H1 (cell line): ENCODE data around the gene RHEB. TPM values are rescaled to one million over a fixed set of nuclear protein-coding genes. Genes with fewer than 3 reads are reported as not detected.

ENCODE experiments used
- CTCF ChIA-PET: fragments of 300-600 bp; sonication (Branson Sonifier 250); formaldehyde crosslinking; loops from one replicate; lab custom pipeline; 2021; ENCODE audit not compliant: partially characterized antibody; lab: Charles Lee
- POLR2A ChIA-PET: fragments of 300-600 bp; sonication (Branson Sonifier 250); formaldehyde crosslinking; loops from one replicate; lab custom pipeline; 2021; ENCODE audit warnings: inconsistent platforms; ENCODE audit not compliant: partially characterized antibody; lab: Charles Lee
- DNase-seq, 2 experiments: peaks; one replicate each; pipeline versions ENCODE4 v3.0.0 to v3.0.0-alpha.2; 2010 to 2022; ENCODE audit warnings: low spot score in 2 of 2, low read depth in 1 of 2, mixed read lengths in 1 of 2
- FAIRE-seq: peaks from 2 replicates; lab custom pipeline; 2011; peaks lifted over from hg19 to GRCh38; lab: Jason Lieb, UNC
- H2AFZ ChIP-seq: 2 replicates; pipeline ENCODE4 v1.8.1; 2012; ENCODE audit warnings: low read length, inconsistent platforms
- H2AK5ac ChIP-seq: 2 replicates; pipeline ENCODE4 v1.6.1; 2013; ENCODE audit warnings: low read depth, low read length
- H2BK120ac ChIP-seq: replicated peaks from 2 replicates; pipeline ENCODE3; 2013; ENCODE audit warnings: low read depth, low read length, inconsistent platforms
- H2BK12ac ChIP-seq: 2 replicates; pipeline ENCODE4 v1.6.1; 2013; ENCODE audit warnings: low read depth, low read length
- H2BK15ac ChIP-seq: 2 replicates; pipeline ENCODE4 v1.6.1; 2013; ENCODE audit warnings: low read length
- H2BK20ac ChIP-seq: 2 replicates; pipeline ENCODE4 v1.6.1; 2013; ENCODE audit warnings: low read length
- H2BK5ac ChIP-seq: 2 replicates; pipeline ENCODE4 v1.6.1; 2013; ENCODE audit warnings: low read depth, low read length
- H3K14ac ChIP-seq: 2 replicates; pipeline ENCODE4 v1.6.1; 2013; ENCODE audit warnings: inconsistent platforms; ENCODE audit not compliant: insufficient read length
- H3K18ac ChIP-seq: 2 replicates; pipeline ENCODE4 v1.6.1; 2013; ENCODE audit warnings: low read length; ENCODE audit errors: extremely low read depth
- H3K23ac ChIP-seq: 2 replicates; pipeline ENCODE4 v1.6.1; 2013; ENCODE audit warnings: inconsistent platforms; ENCODE audit not compliant: insufficient read length
- H3K23me2 ChIP-seq: 2 replicates; pipeline ENCODE4 v1.6.1; 2013; ENCODE audit warnings: low read depth, low read length
- H3K27ac ChIP-seq: 2 replicates; pipeline ENCODE4 v1.6.1; 2011; ENCODE audit warnings: low read depth, low read length, inconsistent platforms
- H3K27me3 ChIP-seq, 4 experiments: replicated peaks in 1 of 4; 1 replicate in 1 of 4; 2 replicates in 3 of 4; pipeline versions ENCODE4 v1.6.1 to v1.8.1; 2011 to 2013; ENCODE audit warnings: low read length in 3 of 4, mild to moderate bottlenecking in 3 of 4, inconsistent platforms in 2 of 4, mixed read lengths in 2 of 4, moderate library complexity in 1 of 4; ENCODE audit not compliant: control insufficient read depth in 3 of 4, insufficient read depth in 3 of 4; ENCODE audit errors: extremely low read depth in 1 of 4
- H3K36me3 ChIP-seq, 4 experiments: 2 replicates each; pipeline versions ENCODE4 v1.6.1 to v1.8.1; 2011 to 2013; ENCODE audit warnings: mild to moderate bottlenecking in 4 of 4, low read length in 3 of 4, moderate library complexity in 2 of 4, control low read depth in 1 of 4, inconsistent platforms in 1 of 4; ENCODE audit not compliant: insufficient read depth in 4 of 4, control insufficient read depth in 2 of 4
- H3K4ac ChIP-seq: replicated peaks from 2 replicates; pipeline ENCODE3; 2013; ENCODE audit warnings: low read length, low read depth, mixed read lengths, inconsistent platforms; ENCODE audit not compliant: insufficient read length
- H3K4me1 ChIP-seq, 4 experiments: replicated peaks in 1 of 4; 1 replicate in 1 of 4; 2 replicates in 3 of 4; pipeline versions ENCODE4 v1.6.1 to v1.8.1; 2011 to 2013; ENCODE audit warnings: low read length in 3 of 4, inconsistent platforms in 2 of 4, mixed read lengths in 1 of 4; ENCODE audit not compliant: insufficient read depth in 4 of 4, control insufficient read depth in 3 of 4
- H3K4me2 ChIP-seq, 2 experiments: 2 replicates each; pipeline versions ENCODE4 v1.6.1 to v1.8.1; 2011 to 2013; ENCODE audit warnings: low read depth in 2 of 2, low read length in 2 of 2, control low read depth in 1 of 2, inconsistent platforms in 1 of 2, mild to moderate bottlenecking in 1 of 2; ENCODE audit not compliant: insufficient read depth in 1 of 2
- H3K4me3 ChIP-seq, 4 experiments: fragments of 200-600, 300-600 bp in 1 of 4; sonication (generic), shearing (Covaris generic), sonication (Bioruptor Twin) in 1 of 4; 2 replicates each; pipeline versions ENCODE4 v1.5.1 to v1.8.1; 2011 to 2016; ENCODE audit warnings: low read length in 4 of 4, low read depth in 3 of 4, control low read depth in 2 of 4, inconsistent platforms in 2 of 4, mild to moderate bottlenecking in 2 of 4, mixed read lengths in 1 of 4, moderate library complexity in 1 of 4; ENCODE audit not compliant: insufficient read depth in 2 of 4; ENCODE audit errors: extremely low read depth in 1 of 4
- H3K56ac ChIP-seq: replicated peaks from 2 replicates; pipeline ENCODE3; 2013; ENCODE audit warnings: low read depth, mild to moderate bottlenecking, mixed read lengths, low read length, inconsistent platforms; ENCODE audit not compliant: insufficient read length
- H3K79me1 ChIP-seq: 2 replicates; pipeline ENCODE4 v1.6.1; 2013; ENCODE audit warnings: low read depth, low read length, control low read depth
- H3K79me2 ChIP-seq, 2 experiments: 2 replicates each; pipeline versions ENCODE4 v1.6.1 to v1.8.1; 2012 to 2013; ENCODE audit warnings: low read length in 2 of 2, mild to moderate bottlenecking in 2 of 2, inconsistent platforms in 1 of 2; ENCODE audit not compliant: insufficient read depth in 2 of 2, control insufficient read depth in 1 of 2
- H3K9ac ChIP-seq, 4 experiments: replicated peaks in 1 of 4; 1 replicate in 1 of 4; 2 replicates in 3 of 4; pipeline versions ENCODE4 v1.6.1 to v1.8.1; 2011 to 2013; ENCODE audit warnings: low read depth in 3 of 4, low read length in 3 of 4, control low read depth in 2 of 4, mild to moderate bottlenecking in 2 of 4, moderate library complexity in 2 of 4, inconsistent platforms in 1 of 4; ENCODE audit errors: extremely low read depth in 1 of 4
- H3K9me3 ChIP-seq, 2 experiments: 2 replicates each; pipeline versions ENCODE4 v1.6.1 to v1.8.1; 2012 to 2013; ENCODE audit warnings: mild to moderate bottlenecking in 2 of 2, moderate library complexity in 2 of 2, control low read depth in 1 of 2, inconsistent platforms in 1 of 2, low read depth in 1 of 2, low read length in 1 of 2, mixed read lengths in 1 of 2; ENCODE audit not compliant: insufficient read depth in 2 of 2
- H4K20me1 ChIP-seq, 2 experiments: replicated peaks in 1 of 2; 2 replicates each; pipeline versions ENCODE3 to v1.8.1; 2011 to 2013; ENCODE audit warnings: inconsistent platforms in 2 of 2, low read length in 2 of 2, mild to moderate bottlenecking in 1 of 2; ENCODE audit not compliant: insufficient read depth in 2 of 2, control insufficient read depth in 1 of 2
- H4K5ac ChIP-seq: 2 replicates; pipeline ENCODE4 v1.6.1; 2013; ENCODE audit warnings: low read length, low read depth, mixed read lengths, inconsistent platforms; ENCODE audit not compliant: insufficient read length
- H4K8ac ChIP-seq: 2 replicates; pipeline ENCODE4 v1.8.0; 2013; ENCODE audit warnings: mild to moderate bottlenecking, moderate library complexity, low read length, inconsistent platforms; ENCODE audit not compliant: insufficient read depth; ENCODE audit errors: extremely low read depth
- H4K91ac ChIP-seq: replicated peaks from 2 replicates; pipeline ENCODE3; 2013; ENCODE audit warnings: low read length, mixed read lengths, inconsistent platforms; ENCODE audit not compliant: insufficient read length
- CBX5 ChIP-seq: fragments of 300-800, 300-1000 bp; sonication (generic); IDR thresholded peaks from 2 replicates; pipeline ENCODE4 v1.7.1; 2016; ENCODE audit warnings: antibody characterized with exemption, low read length, low read depth
- CHD1 ChIP-seq: IDR thresholded peaks from 2 replicates; pipeline ENCODE4 v1.6.1; 2012; ENCODE audit warnings: low read depth, low read length, improper control_type of control experiment
- RAD21 ChIP-seq, 2 experiments: IDR thresholded peaks in 1 of 2; conservative IDR thresholded peaks in 1 of 2; 2 replicates each; pipeline ENCODE4 v1.6.1; 2011; ENCODE audit warnings: low read depth in 2 of 2, low read length in 2 of 2, improper control_type of control experiment in 1 of 2, inconsistent platforms in 1 of 2, mild to moderate bottlenecking in 1 of 2, moderate library complexity in 1 of 2
- TEAD4 ChIP-seq: IDR thresholded peaks from 2 replicates; pipeline ENCODE4 v1.6.1; 2012; ENCODE audit warnings: low read depth, low read length, inconsistent platforms, mixed read lengths
- WGBS, 2 experiments: shearing (Covaris generic) in 1 of 2; methylation state at CpG; one replicate each; pipeline versions ENCODE4 v1.1.6 to v1.1.7; 2013 to 2015; ENCODE audit warnings: low lambda C conversion rate in 2 of 2, mixed read lengths in 2 of 2, inconsistent platforms in 1 of 2, low coverage in 1 of 2, missing lambda C conversion rate in 1 of 2; ENCODE audit not compliant: insufficient replicate concordance in 2 of 2, insufficient coverage in 1 of 2, insufficient read length in 1 of 2; ENCODE audit errors: extremely low coverage in 1 of 2, missing lambda C conversion rate in 1 of 2; 5-methylcytosine and 5-hydroxymethylcytosine counted together
- polyA plus RNA-seq, 7 experiments: library from polyadenylated mRNA; depleted of rRNA in 3 of 7; stranded (reverse) in 5 of 7; unstranded in 2 of 7; fragments of >200 nt in 5 of 7; fragments of 200-250 nt in 2 of 7; gene quantifications; 1 replicate in 5 of 7; 2 replicates in 1 of 7; 4 replicates in 1 of 7; pipeline versions ENCODE4 v1.2.1 to v1.2.3, GENCODE V29; 2011 to 2013; ENCODE audit warnings: missing spikeins in 2 of 7, mixed read lengths in 2 of 7
- total RNA-seq: library from RNA; stranded (reverse); fragmentation: NEBNext Ultra II Directional; extraction: Animal tissue kit (Norgen Biotek cat#: 25700); gene quantifications from 2 replicates; pipeline ENCODE4 v1.2.1, GENCODE V29; 2021
- TF ChIP-seq, protein P1 (sequence below): IDR thresholded peaks from 2 replicates; pipeline ENCODE4 v1.6.1; 2012; ENCODE audit warnings: inconsistent platforms

Gene RHEB
- total and polyA plus RNA-seq, 2 of the 8 experiments (the other 6 are each of a cell fraction or from before 2014, with no cell fraction given) = 60.8 to 132 TPM

- TF ChIP-seq, protein P1, sequence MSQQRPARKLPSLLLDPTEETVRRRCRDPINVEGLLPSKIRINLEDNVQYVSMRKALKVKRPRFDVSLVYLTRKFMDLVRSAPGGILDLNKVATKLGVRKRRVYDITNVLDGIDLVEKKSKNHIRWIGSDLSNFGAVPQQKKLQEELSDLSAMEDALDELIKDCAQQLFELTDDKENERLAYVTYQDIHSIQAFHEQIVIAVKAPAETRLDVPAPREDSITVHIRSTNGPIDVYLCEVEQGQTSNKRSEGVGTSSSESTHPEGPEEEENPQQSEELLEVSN = no peak
- TF ChIP-seq RAD21 (IDR thresholded peaks at IDR 0.05 in 1 of 2, conservative IDR thresholded peaks at IDR 0.05 in 1 of 2; ENCODE audit: low read depth in 2 of 2, low read length in 2 of 2) (no peak), CHD1 (no peak), CBX5 (no peak), TEAD4 (no peak)
- Histone ChIP-seq H2BK20ac (peak overlapping the region; percentile 76), H2AFZ (no peak overlapping the region), H3K23ac (no peak overlapping the region), H2BK12ac (peak overlapping the region; percentile 93), H3K56ac (no peak overlapping the region), H3K36me3 (no peaks in the 10 kb centered on the region), H2BK5ac (peak overlapping the region; percentile 12; the same call in 1 of the 2 replicates), H2AK5ac (peak overlapping the region; percentile 65), H3K14ac (no peak overlapping the region), H3K9me3 (peaks cover 8 to 17% of the 10 kb centered on the region in 2 experiments), H4K91ac (peak overlapping the region; percentile 77), H3K79me1 (no peaks in the 10 kb centered on the region), H3K27ac (no peak overlapping the region), H3K4me2 (peak overlapping the region in 1 of 2 experiments; percentile 42; a peak in 1 of 4 replicates), H3K79me2 (no peaks in the 10 kb centered on the region), H2BK15ac (no peak overlapping the region), H2BK120ac (peak overlapping the region; percentile 88), H4K5ac (no peak overlapping the region), H3K4ac (peak overlapping the region; percentile 86), H3K9ac (no peak overlapping the region), H3K23me2 (no peaks in the 10 kb centered on the region), H4K20me1 (no peaks in the 10 kb centered on the region), H3K4me3 (peak overlapping the region in 1 of 4 experiments; percentile 31; a peak in 1 of 8 replicates), H3K27me3 (no peaks in the 10 kb centered on the region; a peak in 1 of 7 replicates), H3K4me1 (peaks cover 15 to 44% (median 32%) of the 10 kb centered on the region in 4 experiments), H4K8ac (no peak overlapping the region), H3K18ac (peak overlapping the region; percentile 3)
- 79% methylated on average over 6 of the region's 6 CpGs; no CpG with 5 or more reads in 1 of the 2 experiments for WGBS, 2 experiments
- CTCF ChIA-PET = interaction anchor here (0.6 to 1.6 kb wide), 9 partner anchors 9 to 302 kb away, joined by 3 to 5 read pairs (median 3); partner anchors contain the start of gene CRYGN
- POLR2A ChIA-PET = interaction anchor here (1.2 to 1.7 kb wide), 3 partner anchors 9 to 81 kb away, joined by 3 to 8 read pairs (median 8); no protein-coding TSS in a partner anchor
- no peak for FAIRE-seq
- DNase-seq = no peak
These were observed 62.2 kb downstream of the RHEB start for GRCh38 chr7:151457534-151457933.
